Activated T-cell treated with anti-CD3 and anti-CD28 coated beads for 1 hour (primary cell): ENCODE measurements around the gene FRMPD4.

ENCODE experiments used
- DNase-seq: peaks from one replicate; pipeline ENCODE4 v3.0.0-alpha.2; 2020; ENCODE audit warnings: low read depth

The FRMPD4 gene

GRCh38 chrX:12301288-12301687, 163.0 kb downstream of the FRMPD4 start:
- no peak for DNase-seq

GRCh38 chrX:12304261-12304660, 166.0 kb downstream of the FRMPD4 start:
- DNase-seq = no peak

DNA sequence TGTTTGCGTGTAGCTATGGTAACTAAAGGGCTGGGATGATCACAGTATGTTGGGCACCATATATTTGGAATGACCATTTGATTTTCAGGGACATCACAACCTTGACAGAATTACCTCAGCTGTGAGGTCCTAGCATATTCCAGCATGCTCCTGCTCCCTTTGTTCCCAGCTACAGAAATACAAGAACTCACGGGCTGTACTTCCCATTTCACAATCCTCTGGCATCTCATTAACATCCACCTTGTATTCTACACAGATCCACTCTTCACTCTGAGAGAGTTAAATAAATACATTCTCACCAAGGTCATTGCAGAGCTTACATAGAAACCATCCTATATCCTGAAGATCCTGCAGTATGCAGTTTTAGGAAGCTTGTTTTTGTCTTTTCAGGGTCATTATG, 169.7 kb downstream of the FRMPD4 start:
- DNase-seq = no peak

DNA sequence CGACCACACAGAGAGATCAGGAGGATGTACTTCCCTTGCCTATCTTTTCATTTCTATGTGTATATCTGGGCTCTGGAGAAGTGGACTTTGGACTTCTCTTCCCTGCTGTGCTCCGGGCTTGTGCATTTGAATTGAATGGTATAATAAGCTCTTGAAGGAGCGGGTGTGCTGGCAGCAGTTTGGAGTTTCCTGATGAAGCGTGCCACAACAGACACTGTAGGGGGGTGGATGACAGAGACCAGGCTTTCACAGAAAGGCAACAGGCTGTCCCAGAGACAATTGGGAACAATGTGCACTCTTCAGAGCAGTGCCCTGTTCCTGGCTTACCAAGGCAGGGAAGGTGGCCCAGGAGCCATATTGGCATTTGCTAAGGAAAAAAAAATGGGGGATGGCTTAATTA, 170.1 kb downstream of the FRMPD4 start:
- no peak for DNase-seq

DNA sequence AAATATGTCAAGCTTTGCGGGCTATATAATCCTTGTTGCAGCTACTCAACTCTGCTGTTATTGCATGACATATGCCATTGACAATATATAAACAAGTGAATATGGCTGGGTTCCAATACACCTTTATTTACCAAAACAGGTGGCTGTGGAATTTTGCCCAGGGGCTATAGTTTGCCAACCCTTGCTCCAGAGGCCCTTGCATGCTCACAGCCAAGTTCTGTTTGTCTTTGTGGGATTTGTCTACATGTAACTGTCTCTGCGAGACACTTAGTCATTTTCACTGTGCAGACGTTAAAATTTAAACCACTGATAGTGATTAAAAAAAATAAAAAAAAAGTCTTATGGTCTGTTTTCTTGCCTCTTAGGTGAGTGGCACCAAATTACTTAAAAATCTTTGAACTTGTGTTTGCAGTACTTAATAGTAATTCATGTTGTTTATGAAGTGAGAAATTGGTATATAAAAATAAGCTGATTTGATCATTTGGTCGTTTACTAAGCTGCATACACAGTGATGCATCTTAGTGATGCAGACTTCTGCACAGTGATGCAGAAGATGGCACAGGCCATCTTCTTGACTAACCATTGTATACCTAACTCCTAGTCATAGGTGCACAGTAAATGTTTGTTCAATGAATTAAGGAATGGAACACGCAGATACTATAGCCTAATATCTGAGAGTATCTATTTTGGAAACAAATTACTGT, 170.9 kb downstream of the FRMPD4 start:
- DNase-seq = no peak

- DNase-seq = no peak
These were observed 171.4 kb downstream of the FRMPD4 start for GRCh38 chrX:12309744-12310076.

DNA sequence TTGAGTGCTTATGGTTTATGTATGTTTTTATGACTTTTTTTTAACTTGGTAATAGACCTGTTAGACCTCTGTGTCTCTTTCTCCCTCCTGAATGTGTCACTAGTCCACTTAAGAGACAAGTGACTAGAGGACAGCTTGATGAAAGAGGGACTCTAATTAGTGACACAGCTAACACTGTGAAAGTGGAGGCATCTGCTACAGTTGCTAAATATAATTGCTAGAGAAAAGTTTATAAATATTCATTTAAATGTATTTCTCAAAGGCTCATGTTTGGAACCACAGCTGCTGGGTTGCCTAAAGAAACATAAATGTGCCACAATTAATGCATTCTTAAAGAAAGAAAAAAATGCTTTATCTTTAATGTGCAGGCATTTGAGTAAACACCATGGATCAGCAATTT, 176.4 kb downstream of the FRMPD4 start:
- no peak for DNase-seq

DNA sequence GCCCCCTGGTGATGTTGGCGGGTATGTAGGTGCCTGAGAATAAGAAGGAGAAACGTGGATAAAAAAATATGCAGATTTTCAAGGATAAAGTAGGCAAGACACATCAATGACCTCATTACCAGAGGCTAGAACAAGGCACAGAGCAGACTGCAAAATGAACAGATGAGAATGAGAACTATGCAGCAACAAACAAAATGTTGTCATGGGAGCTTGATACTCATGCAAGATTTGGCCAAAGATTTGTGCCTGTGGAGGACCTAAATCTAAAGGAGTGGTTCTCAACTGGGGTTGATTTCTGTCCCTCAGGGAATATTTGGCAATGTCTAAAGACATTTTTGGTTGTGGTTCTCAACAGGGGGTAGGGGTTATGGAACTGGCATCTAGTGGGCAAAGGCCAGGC, 177.3 kb downstream of the FRMPD4 start:
- DNase-seq = no peak

DNA sequence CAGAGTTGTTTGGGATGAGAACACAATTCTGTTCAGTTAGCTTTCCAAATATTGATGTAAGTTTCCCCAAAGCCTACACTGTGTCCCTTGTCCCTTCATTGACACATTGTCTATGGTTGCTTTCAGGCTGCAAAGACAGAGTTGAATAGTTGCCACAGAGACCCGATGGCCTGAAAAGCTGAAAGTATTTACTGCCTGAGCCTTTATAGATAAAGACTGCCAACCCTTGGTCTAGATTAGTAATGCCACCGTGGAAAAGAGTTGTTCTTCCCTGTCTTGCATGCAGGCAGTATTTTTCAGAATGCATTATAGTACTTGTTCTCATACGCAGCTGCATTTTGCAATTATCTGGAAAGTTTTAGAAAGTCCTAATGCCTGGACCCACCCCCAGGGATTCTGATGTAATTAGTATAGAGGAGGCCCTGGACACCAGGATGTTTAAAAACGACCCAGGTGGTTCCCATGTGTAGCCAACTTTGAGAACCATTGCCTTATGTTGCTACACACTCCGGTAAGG, 180.8 kb downstream of the FRMPD4 start:
- no peak for DNase-seq

- no peak for DNase-seq
These were observed 181.7 kb downstream of the FRMPD4 start for GRCh38 chrX:12319992-12320391.

DNA sequence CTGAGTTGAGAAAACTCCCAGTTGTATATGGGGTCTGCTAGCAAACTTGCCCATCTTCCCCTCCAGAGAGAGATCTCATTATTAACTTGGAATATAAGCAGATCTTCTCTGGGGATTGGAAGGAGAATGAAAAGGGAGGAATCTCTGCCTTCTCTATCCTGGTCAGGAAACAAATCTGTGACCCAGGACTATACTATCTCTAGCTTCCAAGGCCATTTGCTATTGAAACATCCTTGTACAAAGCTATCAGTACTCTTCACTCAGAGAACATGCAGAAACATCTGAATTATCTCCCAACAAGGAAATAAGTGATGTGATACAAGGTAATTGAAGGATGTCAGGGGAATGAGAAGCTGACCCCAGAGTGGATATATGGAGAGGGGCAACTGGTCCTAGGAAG, 183.8 kb downstream of the FRMPD4 start:
- no peak for DNase-seq

DNA sequence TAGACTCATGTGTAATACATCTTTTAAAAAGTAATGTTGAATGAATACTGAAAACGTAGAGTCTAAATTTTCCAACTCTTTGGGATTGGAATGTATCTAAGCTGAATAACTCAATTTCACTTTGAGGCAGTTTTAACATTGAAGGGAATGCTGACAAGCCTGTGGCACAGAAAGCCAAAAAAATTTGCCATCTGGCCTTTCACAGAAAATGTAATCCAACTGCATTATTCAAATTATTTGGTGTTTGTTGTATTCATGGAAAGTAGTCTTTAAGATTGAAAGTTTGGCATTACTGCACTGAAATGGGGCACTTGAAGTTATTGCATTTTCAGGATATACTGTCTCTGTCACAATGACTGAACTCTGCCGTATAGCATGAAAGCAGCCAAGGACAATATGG, 186.9 kb downstream of the FRMPD4 start:
- DNase-seq = no peak

DNA sequence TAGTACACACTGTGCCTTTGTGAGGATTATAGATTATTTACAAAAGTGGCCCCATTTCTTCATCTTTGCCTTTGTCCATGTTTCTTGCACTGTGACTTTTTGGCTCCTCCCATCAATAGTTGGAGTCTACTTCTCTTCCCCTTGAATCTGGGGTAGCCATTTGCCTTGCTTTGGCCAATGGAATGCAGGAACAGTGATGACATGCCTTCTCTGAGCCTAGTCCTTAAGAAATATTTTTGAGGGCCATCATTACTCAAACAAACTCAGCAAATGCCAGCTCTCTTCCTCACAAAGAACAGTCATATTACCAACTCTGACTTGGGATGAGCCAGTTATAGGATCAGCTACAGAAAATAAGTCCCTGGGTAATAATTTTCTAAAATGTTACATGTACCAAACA, 189.6 kb downstream of the FRMPD4 start:
- no peak for DNase-seq

DNA sequence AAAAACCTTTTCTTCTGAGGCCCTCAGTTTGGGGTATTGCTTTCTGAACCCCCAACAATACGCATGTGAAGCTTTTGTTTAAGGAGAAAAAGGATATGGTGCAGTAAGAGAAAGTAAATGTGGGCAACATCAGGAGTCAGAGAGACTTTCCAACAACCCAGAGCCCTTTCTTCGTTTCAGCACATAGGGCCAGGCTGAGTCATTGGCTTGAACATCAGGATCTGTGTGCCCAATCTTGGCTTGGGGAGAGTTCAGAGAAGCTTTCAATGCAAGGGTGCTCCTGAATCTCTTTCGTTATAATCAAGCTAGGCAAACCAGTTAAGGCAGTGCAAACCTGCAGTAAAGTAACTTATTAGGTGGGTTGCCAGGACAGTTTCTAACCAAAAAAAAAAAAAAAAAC, 191.2 kb downstream of the FRMPD4 start:
- DNase-seq = no peak

GRCh38 chrX:12330841-12331240, 192.6 kb downstream of the FRMPD4 start:
- no peak for DNase-seq

- DNase-seq = no peak
These were observed 194.6 kb downstream of the FRMPD4 start for GRCh38 chrX:12332786-12333347.

DNA sequence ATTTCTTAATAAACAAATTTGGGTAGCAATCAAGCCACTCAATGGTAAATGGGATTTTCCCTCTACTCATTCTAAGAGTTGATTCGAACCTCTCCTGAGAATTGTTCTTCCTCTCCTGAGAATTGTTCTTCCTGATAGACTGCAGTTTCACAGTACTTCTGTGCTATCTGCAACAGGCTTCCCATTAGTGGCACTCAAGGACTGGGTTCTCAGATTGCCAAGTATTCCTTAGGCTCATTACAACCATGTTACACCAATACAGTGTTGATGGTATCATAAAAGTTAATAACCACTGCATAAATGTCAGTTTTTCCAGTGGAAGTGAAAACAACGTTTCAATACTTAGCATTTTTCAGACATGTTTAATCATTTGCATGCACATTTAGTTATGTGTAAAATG, 201.6 kb downstream of the FRMPD4 start:
- DNase-seq = no peak

- DNase-seq = no peak
These were observed 206.7 kb downstream of the FRMPD4 start for GRCh38 chrX:12344954-12345353.

- DNase-seq = no peak
These were observed 210.9 kb downstream of the FRMPD4 start for GRCh38 chrX:12349201-12349600.

- no peak for DNase-seq
These were observed 214.6 kb downstream of the FRMPD4 start for GRCh38 chrX:12352922-12353321.

DNA sequence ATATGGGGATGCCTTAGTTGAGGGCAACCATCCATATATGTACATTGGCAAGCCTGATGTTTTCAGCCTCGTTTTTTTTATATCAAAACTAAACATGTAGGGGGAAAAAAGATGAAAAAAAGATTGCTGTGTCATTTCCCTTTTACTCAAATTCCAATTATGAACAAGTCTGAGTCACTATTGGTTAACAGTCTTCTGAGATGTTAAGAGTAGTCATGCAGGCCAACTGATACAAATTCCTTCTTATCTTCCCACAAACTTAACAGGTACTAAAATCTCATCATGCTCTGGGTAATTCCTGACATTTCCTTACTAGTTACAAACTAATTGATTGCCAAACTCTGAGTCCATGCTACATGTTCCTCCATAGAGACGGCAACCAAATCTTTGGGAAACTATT, 222.1 kb downstream of the FRMPD4 start:
- DNase-seq = no peak

DNA sequence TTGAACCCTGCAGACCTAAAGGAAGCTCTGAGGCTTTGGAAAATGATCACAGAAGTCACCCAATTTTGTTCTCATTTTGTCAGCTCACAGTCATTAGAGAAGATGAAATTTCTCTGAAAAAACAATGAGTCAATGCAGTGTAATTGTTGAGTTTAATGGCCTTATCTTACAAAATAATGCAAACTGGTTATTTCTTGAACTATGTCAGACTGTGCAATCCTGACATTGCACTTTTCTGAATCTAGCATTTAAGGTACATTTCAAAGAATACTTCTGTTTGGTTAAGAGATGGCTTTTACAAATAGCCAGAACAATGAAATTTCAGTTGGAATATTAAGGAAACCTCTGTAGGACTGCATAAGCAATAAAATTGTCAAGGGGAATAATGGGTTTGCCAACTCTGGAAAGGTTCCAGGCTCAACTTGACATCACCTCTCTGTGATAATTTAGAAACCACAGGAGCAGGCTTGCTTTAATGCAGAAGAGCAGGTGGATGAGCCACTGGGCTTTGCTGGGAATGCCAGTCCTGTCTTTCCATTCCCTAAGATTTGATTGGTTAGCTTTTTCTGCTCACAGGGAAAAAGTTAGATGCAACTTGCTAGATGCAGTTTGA, 222.8 kb downstream of the FRMPD4 start:
- DNase-seq = no peak

DNA sequence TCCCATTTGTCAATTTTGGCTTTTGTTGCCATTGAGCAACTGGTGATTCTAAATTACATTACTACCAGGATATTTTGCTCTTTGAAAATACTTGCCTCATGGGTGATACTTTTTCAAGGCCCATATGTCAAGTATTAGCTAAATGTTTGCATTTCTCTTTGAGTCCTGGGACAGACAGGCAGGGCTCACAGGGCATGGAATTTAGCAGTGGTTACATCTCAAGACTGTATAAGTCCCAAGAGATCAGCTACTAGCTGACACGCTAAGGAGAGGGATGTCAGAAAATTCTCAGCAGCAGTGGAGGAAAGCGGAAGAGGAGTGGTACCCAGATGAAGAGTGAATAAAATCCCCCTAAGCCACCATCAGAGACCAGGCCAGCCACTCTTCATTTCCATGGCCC, 224.9 kb downstream of the FRMPD4 start:
- no peak for DNase-seq

DNA sequence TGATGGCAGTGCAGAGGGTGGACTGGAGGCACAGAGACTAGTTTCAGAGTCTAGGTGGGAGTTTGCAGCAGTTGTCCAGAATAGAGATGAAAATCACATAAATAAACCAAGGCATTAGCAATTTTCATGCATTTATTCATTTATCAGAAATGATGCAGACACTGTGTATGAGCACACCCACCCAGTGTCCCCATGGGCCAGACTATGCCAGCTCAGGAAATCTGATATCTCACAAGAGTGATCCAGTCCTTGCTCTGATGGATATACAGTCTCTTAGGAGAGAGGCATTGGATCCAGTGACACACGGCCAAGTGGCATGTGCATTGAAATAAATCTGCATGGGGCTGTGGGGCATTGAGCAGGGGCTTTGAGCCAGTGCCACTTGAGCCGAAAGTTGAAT, 228.2 kb downstream of the FRMPD4 start:
- no peak for DNase-seq
